SK-N-MC (cell line): ENCODE measurements around the gene ANKRD18A.

Experiments used
- EZH2 ChIP-seq: fragments of 200-600 bp; sonication (generic); IDR thresholded peaks from one replicate; pipeline ENCODE4 v1.6.1; 2017; ENCODE audit warnings: antibody characterized with exemption
- FOXP2 ChIP-seq: optimal IDR thresholded peaks from 2 replicates; pipeline ENCODE3; 2011; ENCODE audit warnings: mild to moderate bottlenecking, moderate library complexity; ENCODE audit not compliant: insufficient read depth; ENCODE audit errors: extremely low read length, control extremely low read depth
- POLR2AphosphoS5 ChIP-seq: IDR thresholded peaks from 2 replicates; pipeline ENCODE4 v1.6.1; 2012; ENCODE audit warnings: mild to moderate bottlenecking, low read depth, low read length, borderline replicate concordance

DNA sequence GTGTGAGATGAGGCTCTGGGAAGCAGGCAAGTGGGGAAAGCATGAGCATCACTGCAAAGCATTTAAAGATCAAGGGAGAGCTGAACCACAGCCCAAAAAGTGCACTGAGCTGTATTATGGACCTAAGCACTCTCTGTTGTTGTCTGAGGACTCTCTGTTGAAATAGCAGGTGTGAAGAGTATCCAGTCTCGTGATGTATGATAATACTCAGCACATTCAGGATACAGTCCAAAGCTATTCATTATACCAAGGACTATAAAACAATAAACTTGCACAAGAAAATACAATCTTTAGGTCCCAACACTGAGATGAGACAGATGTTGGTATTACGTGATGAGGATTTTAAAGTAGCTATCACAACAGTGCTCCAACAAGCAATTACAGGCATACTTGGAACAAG is 98.6 kb downstream of the ANKRD18A start:
- TF ChIP-seq POLR2AphosphoS5 (no peak), FOXP2 (no peak), EZH2 (no peak)
